H9 (cell line): Measurements from ENCODE around the gene ACP6. TPM values are rescaled to one million over a fixed set of nuclear protein-coding genes. Genes with fewer than 3 reads are reported as not detected.

Source experiments
- DNase-seq: peaks from one replicate; pipeline ENCODE4 v3.0.0-alpha.2; 2017
- H2AFZ ChIP-seq: one replicate; pipeline ENCODE4 v1.6.1; 2013; ENCODE audit warnings: mild to moderate bottlenecking, low read length, control low read depth, moderate library complexity
- H2AK5ac ChIP-seq: 2 replicates; pipeline ENCODE4 v1.6.1; 2013; ENCODE audit warnings: low read length, control low read depth, mixed read lengths; ENCODE audit not compliant: insufficient read length
- H2BK120ac ChIP-seq: one replicate; pipeline ENCODE4 v1.6.1; 2013; ENCODE audit warnings: low read depth, mild to moderate bottlenecking, low read length, control low read depth, inconsistent platforms; ENCODE audit not compliant: poor library complexity, severe bottlenecking
- H2BK12ac ChIP-seq: 2 replicates; pipeline ENCODE4 v1.6.1; 2013; ENCODE audit warnings: low read length, control low read depth, mixed read lengths, low read depth; ENCODE audit not compliant: insufficient read length
- H2BK15ac ChIP-seq: 2 replicates; pipeline ENCODE4 v1.6.1; 2013; ENCODE audit warnings: low read depth, low read length, control low read depth
- H2BK20ac ChIP-seq: one replicate; pipeline ENCODE4 v1.6.1; 2013; ENCODE audit warnings: low read depth, mild to moderate bottlenecking, low read length, control low read depth, inconsistent platforms; ENCODE audit not compliant: poor library complexity, severe bottlenecking
- H2BK5ac ChIP-seq: 2 replicates; pipeline ENCODE4 v1.6.1; 2013; ENCODE audit warnings: low read length, control low read depth, mixed read lengths; ENCODE audit not compliant: insufficient read length
- H3K14ac ChIP-seq: 2 replicates; pipeline ENCODE4 v1.6.1; 2013; ENCODE audit warnings: low read length, control low read depth; ENCODE audit not compliant: insufficient read depth
- H3K18ac ChIP-seq: 2 replicates; pipeline ENCODE4 v1.6.1; 2013; ENCODE audit warnings: low read depth, mild to moderate bottlenecking, mixed read lengths, low read length, control low read depth; ENCODE audit not compliant: insufficient read length
- H3K23ac ChIP-seq: 2 replicates; pipeline ENCODE4 v1.6.1; 2013; ENCODE audit warnings: low read length, control low read depth, mixed read lengths, low read depth; ENCODE audit not compliant: insufficient read length
- H3K23me2 ChIP-seq: 2 replicates; pipeline ENCODE4 v1.6.1; 2013; ENCODE audit warnings: low read depth, mild to moderate bottlenecking, mixed read lengths, low read length, control low read depth; ENCODE audit not compliant: insufficient read length, poor library complexity, severe bottlenecking
- H3K27ac ChIP-seq: 2 replicates; pipeline ENCODE4 v1.5.1; 2013; ENCODE audit warnings: low read length, control low read depth, mixed read lengths, low read depth; ENCODE audit not compliant: insufficient read length
- H3K27me3 ChIP-seq: 2 replicates; pipeline ENCODE4 v1.6.1; 2013; ENCODE audit warnings: low read length, control low read depth, inconsistent platforms; ENCODE audit not compliant: insufficient read depth
- H3K4ac ChIP-seq: 2 replicates; pipeline ENCODE4 v1.6.1; 2013; ENCODE audit warnings: low read depth, mild to moderate bottlenecking, control low read depth, inconsistent platforms, low read length, moderate library complexity
- H3K4me1 ChIP-seq: 2 replicates; pipeline ENCODE4 v1.6.1; 2013; ENCODE audit warnings: low read length, control low read depth, inconsistent platforms; ENCODE audit not compliant: insufficient read depth
- H3K4me2 ChIP-seq: 2 replicates; pipeline ENCODE4 v1.6.1; 2013; ENCODE audit warnings: low read length, control low read depth, mixed read lengths; ENCODE audit not compliant: insufficient read length, insufficient read depth
- H3K56ac ChIP-seq: 2 replicates; pipeline ENCODE4 v1.6.1; 2013; ENCODE audit warnings: low read depth, mild to moderate bottlenecking, mixed read lengths, low read length, control low read depth; ENCODE audit not compliant: insufficient read length
- H3K79me1 ChIP-seq: 2 replicates; pipeline ENCODE4 v1.6.1; 2013; ENCODE audit warnings: low read depth, mild to moderate bottlenecking, moderate library complexity, low read length, control low read depth, inconsistent platforms; ENCODE audit not compliant: insufficient read depth, poor library complexity, severe bottlenecking
- H3K79me2 ChIP-seq: 2 replicates; pipeline ENCODE4 v1.6.1; 2013; ENCODE audit warnings: low read length, control low read depth, inconsistent platforms; ENCODE audit not compliant: insufficient read depth
- H3K9ac ChIP-seq: 2 replicates; pipeline ENCODE4 v1.6.1; 2013; ENCODE audit warnings: low read length, control low read depth, mixed read lengths; ENCODE audit not compliant: insufficient read length; ENCODE audit errors: extremely low read depth
- H3K9me3 ChIP-seq: one replicate; pipeline ENCODE4 v1.6.1; 2013; ENCODE audit warnings: low read depth, low read length, inconsistent platforms; ENCODE audit not compliant: control insufficient read depth
- H3T11ph ChIP-seq: one replicate; pipeline ENCODE4 v1.6.1; 2013; ENCODE audit warnings: mild to moderate bottlenecking, low read length, control low read depth, inconsistent platforms
- H4K20me1 ChIP-seq: one replicate; pipeline ENCODE4 v1.6.1; 2013; ENCODE audit not compliant: control insufficient read depth, insufficient read length, insufficient read depth
- H4K5ac ChIP-seq: 2 replicates; pipeline ENCODE4 v1.6.1; 2013; ENCODE audit warnings: low read depth, mild to moderate bottlenecking, mixed read lengths, low read length, control low read depth; ENCODE audit not compliant: insufficient read length
- H4K8ac ChIP-seq: replicated peaks from 2 replicates; pipeline ENCODE4 v1.6.1; 2013; ENCODE audit warnings: low read length, control low read depth, mixed read lengths, low read depth; ENCODE audit not compliant: insufficient read length
- H4K91ac ChIP-seq: 2 replicates; pipeline ENCODE4 v1.6.1; 2013; ENCODE audit warnings: low read depth, mild to moderate bottlenecking, moderate library complexity, mixed read lengths, low read length, control low read depth; ENCODE audit not compliant: insufficient read length
- H3K27ac Mint-ChIP-seq, 3 experiments: 2 replicates in 2 of 3; 3 replicates in 1 of 3; pipeline ENCODE4 v1.8.0; 2020 to 2021; ENCODE audit warnings: mixed read lengths in 3 of 3, mild to moderate bottlenecking in 1 of 3, moderate library complexity in 1 of 3
- H3K27me3 Mint-ChIP-seq: 2 replicates; pipeline ENCODE4 v1.8.0; 2021; ENCODE audit warnings: low read depth, mild to moderate bottlenecking, moderate library complexity, mixed read lengths
- H3K36me3 Mint-ChIP-seq, 3 experiments: 2 replicates in 2 of 3; 3 replicates in 1 of 3; pipeline ENCODE4 v1.8.0; 2020 to 2021; ENCODE audit warnings: low read depth in 3 of 3, mixed read lengths in 3 of 3; ENCODE audit not compliant: insufficient read depth in 1 of 3
- H3K4me1 Mint-ChIP-seq, 2 experiments: 2 replicates each; pipeline ENCODE4 v1.8.0; 2020; ENCODE audit warnings: mixed read lengths in 2 of 2
- H3K4me3 Mint-ChIP-seq, 2 experiments: 2 replicates in 1 of 2; 3 replicates in 1 of 2; pipeline ENCODE4 v1.8.0; 2020 to 2021; ENCODE audit warnings: mild to moderate bottlenecking in 2 of 2, mixed read lengths in 2 of 2, moderate library complexity in 1 of 2
- H3K9me3 Mint-ChIP-seq, 2 experiments: 2 replicates in 1 of 2; 3 replicates in 1 of 2; pipeline ENCODE4 v1.8.0; 2020; ENCODE audit warnings: mild to moderate bottlenecking in 2 of 2, mixed read lengths in 2 of 2, moderate library complexity in 1 of 2
- CTCF ChIP-seq: fragments of 200-600 bp; sonication (generic); conservative IDR thresholded peaks from 3 replicates; pipeline ENCODE4 v1.8.0; 2021; ENCODE audit warnings: antibody characterized with exemption, mild to moderate bottlenecking
- WGBS: extraction: QIAGEN DNeasy Blood & Tissue Kit; methylation state at CpG from one replicate; pipeline ENCODE4 v1.1.7; 2013; ENCODE audit warnings: missing lambda C conversion rate, low lambda C conversion rate, mixed read lengths; ENCODE audit not compliant: insufficient read length; ENCODE audit errors: extremely low coverage; 5-methylcytosine and 5-hydroxymethylcytosine counted together
- total RNA-seq: library from RNA; stranded (reverse); gene quantifications from 2 replicates; pipeline ENCODE4 v1.2.1, GENCODE V29; 2021

ACP6 gene
- total RNA-seq, 1 experiment from 2014 or later, result 17.1 TPM

DNA sequence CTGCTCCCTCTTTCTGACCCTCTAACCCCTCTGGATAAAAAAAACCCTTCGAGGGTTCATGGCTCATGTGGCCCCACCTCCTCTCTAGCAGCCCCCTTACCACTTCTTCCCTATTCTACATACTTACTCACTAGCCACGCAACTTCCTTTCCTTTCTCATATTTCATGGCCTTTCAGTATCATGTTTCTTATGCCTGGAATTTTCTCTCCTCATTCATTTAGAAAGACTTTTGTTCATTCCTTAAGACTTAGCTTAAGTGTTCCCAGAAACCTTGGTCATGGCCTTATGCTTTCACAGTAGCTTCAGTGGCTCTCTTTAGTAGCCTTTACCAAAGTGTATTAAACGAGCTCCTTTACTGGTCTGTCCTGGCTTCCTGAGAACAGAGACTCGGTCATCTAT, 6.1 kb downstream of the ACP6 start:
- Histone ChIP-seq H3K9me3 (no peaks in the 10 kb centered on the region), H3K4me2 (no peak overlapping the region), H3K27me3 (no peaks in the 10 kb centered on the region), H3K14ac (no peak overlapping the region), H2AFZ (no peak overlapping the region), H2BK12ac (no peak overlapping the region), H3K9ac (no peak overlapping the region), H3K56ac (no peak overlapping the region), H2BK15ac (no peak overlapping the region), H3K18ac (no peak overlapping the region), H2BK20ac (no peak overlapping the region), H3T11ph (no peak overlapping the region), H4K91ac (no peak overlapping the region), H3K4me1 (no peaks in the 10 kb centered on the region; the same call in 1 of the 2 replicates), H4K20me1 (no peaks in the 10 kb centered on the region), H3K23ac (no peak overlapping the region), H2AK5ac (no peak overlapping the region), H3K23me2 (peaks cover 1% of the 10 kb centered on the region), H3K79me2 (no peaks in the 10 kb centered on the region), H3K79me1 (no peaks in the 10 kb centered on the region), H3K27ac (no peak overlapping the region), H4K8ac (no peak overlapping the region), H2BK5ac (no peak overlapping the region), H2BK120ac (no peak overlapping the region), H3K4ac (no peak overlapping the region), H4K5ac (no peak overlapping the region)
- TF ChIP-seq CTCF, result no peak
- DNase-seq, result no peak
- H3K9me3 Mint-ChIP-seq, result peaks cover 9 to 12% of the 10 kb centered on the region in 2 experiments; a peak in 3 of 5 replicates
- H3K4me3 Mint-ChIP-seq, result no peak overlapping the region
- H3K27ac Mint-ChIP-seq, result no peak overlapping the region; a peak in 1 of 7 replicates
- H3K27me3 Mint-ChIP-seq, result no peaks in the 10 kb centered on the region
- H3K4me1 Mint-ChIP-seq, result peaks cover 9 to 18% of the 10 kb centered on the region in 2 experiments
- 100% methylated on average over 1 of the region's 4 CpGs for WGBS
- peaks cover 8 to 24% (median 19%) of the 10 kb centered on the region in 3 experiments; a peak in 6 of 7 replicates for H3K36me3 Mint-ChIP-seq
